ENCODE measurements around the gene C2orf76.

DNA sequence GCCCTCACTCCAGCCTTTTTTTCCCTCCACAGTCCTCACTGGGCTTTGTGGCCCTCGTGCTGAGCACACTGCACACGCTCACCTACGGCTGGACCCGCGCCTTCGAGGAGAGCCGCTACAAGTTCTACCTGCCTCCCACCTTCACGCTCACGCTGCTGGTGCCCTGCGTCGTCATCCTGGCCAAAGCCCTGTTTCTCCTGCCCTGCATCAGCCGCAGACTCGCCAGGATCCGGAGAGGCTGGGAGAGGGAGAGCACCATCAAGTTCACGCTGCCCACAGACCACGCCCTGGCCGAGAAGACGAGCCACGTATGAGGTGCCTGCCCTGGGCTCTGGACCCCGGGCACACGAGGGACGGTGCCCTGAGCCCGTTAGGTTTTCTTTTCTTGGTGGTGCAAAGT is 103.6 kb downstream of the C2orf76 start:
- TF ChIP-seq POLR2A (IDR thresholded peaks at IDR 0.05; ENCODE audit: low read depth) = no peak
- TF ChIP-seq, protein P1, sequence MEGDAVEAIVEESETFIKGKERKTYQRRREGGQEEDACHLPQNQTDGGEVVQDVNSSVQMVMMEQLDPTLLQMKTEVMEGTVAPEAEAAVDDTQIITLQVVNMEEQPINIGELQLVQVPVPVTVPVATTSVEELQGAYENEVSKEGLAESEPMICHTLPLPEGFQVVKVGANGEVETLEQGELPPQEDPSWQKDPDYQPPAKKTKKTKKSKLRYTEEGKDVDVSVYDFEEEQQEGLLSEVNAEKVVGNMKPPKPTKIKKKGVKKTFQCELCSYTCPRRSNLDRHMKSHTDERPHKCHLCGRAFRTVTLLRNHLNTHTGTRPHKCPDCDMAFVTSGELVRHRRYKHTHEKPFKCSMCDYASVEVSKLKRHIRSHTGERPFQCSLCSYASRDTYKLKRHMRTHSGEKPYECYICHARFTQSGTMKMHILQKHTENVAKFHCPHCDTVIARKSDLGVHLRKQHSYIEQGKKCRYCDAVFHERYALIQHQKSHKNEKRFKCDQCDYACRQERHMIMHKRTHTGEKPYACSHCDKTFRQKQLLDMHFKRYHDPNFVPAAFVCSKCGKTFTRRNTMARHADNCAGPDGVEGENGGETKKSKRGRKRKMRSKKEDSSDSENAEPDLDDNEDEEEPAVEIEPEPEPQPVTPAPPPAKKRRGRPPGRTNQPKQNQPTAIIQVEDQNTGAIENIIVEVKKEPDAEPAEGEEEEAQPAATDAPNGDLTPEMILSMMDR (IDR thresholded peaks at IDR 0.05) = no peak

All from esophagus muscularis mucosa (tissue), 3 donors.